SK-N-SH (cell line): ENCODE results near the gene ERO1A. TPM values are rescaled to one million over a fixed set of nuclear protein-coding genes. Genes with fewer than 3 reads are reported as not detected.
A peak's percentile ranks its signal among the peaks of the same experiment; 100 is the strongest.

ENCODE experiments used
- CTCF ChIA-PET: fragments of 300-600, 350-600 bp; formaldehyde crosslinking; extraction: SDS; loops from one replicate; lab custom pipeline; 2021; lab: Yijun Ruan, JAX
- POLR2A ChIA-PET: fragments of 350-600 bp; sonication (Branson Sonifier 250); formaldehyde crosslinking; extraction: SDS; loops from one replicate; lab custom pipeline; 2020; ENCODE audit warnings: antibody characterized with exemption, inconsistent platforms; lab: Yijun Ruan, JAX
- DNase-seq: peaks from one replicate; pipeline ENCODE4 v3.0.0; 2012
- H2AFZ ChIP-seq: fragments of 200-600 bp; sonication (generic); 2 replicates; pipeline ENCODE4 v1.8.1; 2016; ENCODE audit warnings: antibody characterized with exemption, mild to moderate bottlenecking, low read depth
- H3F3A ChIP-seq: fragments of 200-600 bp; sonication (generic); replicated peaks from 2 replicates; pipeline ENCODE3; 2016; ENCODE audit warnings: antibody characterized with exemption, mild to moderate bottlenecking; ENCODE audit not compliant: insufficient read depth
- H3K27ac ChIP-seq, 2 experiments: fragments of 200-500 bp in 1 of 2; fragments of 200-600 bp in 1 of 2; sonication (Bioruptor generic) in 1 of 2; sonication (generic), shearing (Covaris generic) in 1 of 2; 2 replicates each; pipeline versions ENCODE4 v1.5.1 to v1.6.1; 2014 to 2016; ENCODE audit warnings: low read depth in 2 of 2, inconsistent platforms in 1 of 2, low read length in 1 of 2, mild to moderate bottlenecking in 1 of 2, mixed read lengths in 1 of 2
- H3K27me3 ChIP-seq: fragments of 200-600 bp; sonication (generic), shearing (Covaris generic); 2 replicates; pipeline ENCODE4 v1.6.1; 2016; ENCODE audit warnings: mixed run types; ENCODE audit not compliant: insufficient read depth
- H3K36me3 ChIP-seq, 2 experiments: fragments of 200-500 bp in 1 of 2; fragments of 200-600 bp in 1 of 2; sonication (Bioruptor generic) in 1 of 2; sonication (generic) in 1 of 2; replicated peaks in 1 of 2; 2 replicates each; pipeline versions ENCODE3 to v1.5.1; 2014 to 2016; ENCODE audit warnings: low read length in 1 of 2, mild to moderate bottlenecking in 1 of 2; ENCODE audit not compliant: insufficient read depth in 2 of 2, control insufficient read depth in 1 of 2
- H3K4me1 ChIP-seq, 2 experiments: fragments of 200-500 bp in 1 of 2; fragments of 200-600 bp in 1 of 2; sonication (Bioruptor generic) in 1 of 2; sonication (generic), shearing (Covaris generic) in 1 of 2; 2 replicates each; pipeline versions ENCODE4 v1.5.1 to v1.6.1; 2014 to 2016; ENCODE audit warnings: low read depth in 1 of 2, low read length in 1 of 2, mixed run types in 1 of 2; ENCODE audit not compliant: insufficient read depth in 2 of 2, control insufficient read depth in 1 of 2
- H3K4me2 ChIP-seq: fragments of 200-600 bp; sonication (generic), shearing (Covaris generic); 2 replicates; pipeline ENCODE4 v1.6.1; 2017; ENCODE audit warnings: mixed run types
- H3K4me3 ChIP-seq, 2 experiments: fragments of 200-500 bp in 1 of 2; fragments of 200-600 bp in 1 of 2; sonication (Bioruptor generic) in 1 of 2; sonication (generic), shearing (Covaris generic) in 1 of 2; 2 replicates each; pipeline versions ENCODE4 v1.5.1 to v1.8.1; 2014 to 2016; ENCODE audit warnings: low read depth in 2 of 2, inconsistent platforms in 1 of 2, low read length in 1 of 2, mild to moderate bottlenecking in 1 of 2, mixed read lengths in 1 of 2, moderate library complexity in 1 of 2
- H3K79me2 ChIP-seq: fragments of 200-600 bp; sonication (generic); 2 replicates; pipeline ENCODE4 v1.8.1; 2017; ENCODE audit warnings: mild to moderate bottlenecking; ENCODE audit not compliant: insufficient read depth
- H3K9ac ChIP-seq: fragments of 200-600 bp; sonication (generic); 2 replicates; pipeline ENCODE4 v1.6.1; 2017; ENCODE audit warnings: mixed run types
- H3K9me2 ChIP-seq: fragments of 200-600 bp; sonication (generic); 2 replicates; pipeline ENCODE4 v1.6.1; 2017; ENCODE audit warnings: mixed run types
- H3K9me3 ChIP-seq: fragments of 200-600 bp; sonication (generic); 2 replicates; pipeline ENCODE4 v1.6.1; 2017; ENCODE audit warnings: mixed run types, mild to moderate bottlenecking, moderate library complexity
- H4K20me1 ChIP-seq: fragments of 200-600 bp; sonication (generic); 2 replicates; pipeline ENCODE4 v1.6.1; 2017; ENCODE audit warnings: mild to moderate bottlenecking, mixed run types; ENCODE audit not compliant: insufficient read depth
- EP300 ChIP-seq, 2 experiments: IDR thresholded peaks; 2 replicates each; pipeline versions ENCODE4 v1.4.0 to v1.6.1; 2012; ENCODE audit warnings: borderline replicate concordance in 1 of 2, low read depth in 1 of 2, low read length in 1 of 2
- FOSL2 ChIP-seq: IDR thresholded peaks from 2 replicates; pipeline ENCODE4 v1.4.0; 2012; ENCODE audit warnings: low read depth, mild to moderate bottlenecking, moderate library complexity, borderline replicate concordance
- FOXJ3 ChIP-seq: sonication (generic); formaldehyde crosslinking; IDR thresholded peaks from 2 replicates; pipeline ENCODE4 v1.5.1; 2020; ENCODE audit warnings: mild to moderate bottlenecking, missing genetic modification reagents
- FOXM1 ChIP-seq: IDR thresholded peaks from 2 replicates; pipeline ENCODE4 v1.4.0; 2012; ENCODE audit warnings: low read depth, mild to moderate bottlenecking
- GATA2 ChIP-seq: sonication (generic); formaldehyde crosslinking; IDR thresholded peaks from 2 replicates; pipeline ENCODE4 v1.5.0; 2020; ENCODE audit warnings: mild to moderate bottlenecking, missing genetic modification reagents
- MEF2A ChIP-seq: IDR thresholded peaks from 2 replicates; pipeline ENCODE4 v1.4.0; 2012; ENCODE audit warnings: low read depth, borderline replicate concordance
- NFIC ChIP-seq: IDR thresholded peaks from 2 replicates; pipeline ENCODE4 v1.4.0; 2012; ENCODE audit warnings: borderline replicate concordance
- NRF1 ChIP-seq: IDR thresholded peaks from 2 replicates; pipeline ENCODE4 v1.6.1; 2012; ENCODE audit warnings: low read depth, mild to moderate bottlenecking, low read length
- PBX3 ChIP-seq: IDR thresholded peaks from 2 replicates; pipeline ENCODE4; 2012
- POLR2AphosphoS5 ChIP-seq: IDR thresholded peaks from 2 replicates; pipeline ENCODE4 v1.6.1; 2012; ENCODE audit warnings: low read depth, low read length
- RAD21 ChIP-seq: IDR thresholded peaks from 2 replicates; pipeline ENCODE4 v1.6.1; 2012; ENCODE audit warnings: mild to moderate bottlenecking, low read length
- RCOR1 ChIP-seq: fragments of 150-350 bp; IDR thresholded peaks from 2 replicates; pipeline ENCODE4 v1.6.1; 2017; ENCODE audit warnings: antibody characterized with exemption, low read length
- RXRA ChIP-seq: IDR thresholded peaks from 2 replicates; pipeline ENCODE4 v1.4.0; 2012; ENCODE audit warnings: low read depth, mild to moderate bottlenecking, borderline replicate concordance
- SIN3A ChIP-seq: IDR thresholded peaks from 2 replicates; pipeline ENCODE4 v1.6.1; 2012; ENCODE audit warnings: low read depth, mild to moderate bottlenecking, low read length, moderate library complexity, borderline replicate concordance
- TEAD4 ChIP-seq: IDR thresholded peaks from 2 replicates; pipeline ENCODE4 v1.4.0; 2012; ENCODE audit warnings: mild to moderate bottlenecking, borderline replicate concordance; ENCODE audit not compliant: insufficient read depth
- USF1 ChIP-seq: IDR thresholded peaks from 2 replicates; pipeline ENCODE4 v1.4.0; 2012; ENCODE audit warnings: low read depth, borderline replicate concordance
- ZBTB33 ChIP-seq: IDR thresholded peaks from 2 replicates; pipeline ENCODE4 v1.4.0; 2012; ENCODE audit warnings: low read depth, borderline replicate concordance
- WGBS: methylation state at CpG from one replicate; pipeline ENCODE4 v1.1.6; 2017; ENCODE audit warnings: low lambda C conversion rate; 5-methylcytosine and 5-hydroxymethylcytosine counted together
- polyA plus RNA-seq, 3 experiments: library from polyadenylated mRNA; depleted of rRNA; stranded (reverse); fragments of >200 nt; gene quantifications; 2 replicates each; pipeline ENCODE4 v1.2.3, GENCODE V29; 2012
- TF ChIP-seq, protein P1 (sequence below): fragments of 150-350 bp; IDR thresholded peaks from 2 replicates; pipeline ENCODE4 v1.6.1; 2016; ENCODE audit warnings: mild to moderate bottlenecking, low read depth, low read length

ERO1A gene
- polyA plus RNA-seq, 1 of the 3 experiments (the other 2 are of a cell fraction) = 19.3 TPM

GRCh38 chr14:52703225-52703624, 7.9 kb upstream of the ERO1A start:
- Histone ChIP-seq H4K20me1 (peaks cover 6% of the 10 kb centered on the region), H3K79me2 (peaks cover 12% of the 10 kb centered on the region), H2AFZ (no peak overlapping the region), H3K9ac (no peak overlapping the region), H3F3A (peaks cover 7% of the 10 kb centered on the region), H3K27ac (no peak overlapping the region), H3K9me2 (no peaks in the 10 kb centered on the region), H3K4me2 (no peak overlapping the region), H3K4me3 (no peak overlapping the region), H3K36me3 (peaks cover 0 to 4% of the 10 kb centered on the region in 2 experiments), H3K9me3 (no peaks in the 10 kb centered on the region), H3K27me3 (no peaks in the 10 kb centered on the region), H3K4me1 (peaks cover 5 to 11% of the 10 kb centered on the region in 2 experiments; a peak in 3 of 4 replicates)
- ChIA-PET POLR2A (no interaction called here), CTCF (no interaction called here)
- DNase-seq = no peak
- WGBS = 69% methylated on average over 3 of the region's 3 CpGs
- TF ChIP-seq MEF2A (no peak), NFIC (0 out of 2 replicates have a peak, but pooled peaks have one; percentile 15)

GRCh38 chr14:52701223-52701622, 5.9 kb upstream of the ERO1A start:
- H3K4me2 ChIP-seq = no peak overlapping the region
- H3K36me3 ChIP-seq = no peaks in the 10 kb centered on the region
- no peak overlapping the region for H3K4me3 ChIP-seq
- no peaks in the 10 kb centered on the region for H4K20me1 ChIP-seq
- H3K9ac ChIP-seq = no peak overlapping the region
- H3F3A ChIP-seq = peaks cover 13% of the 10 kb centered on the region
- 77% methylated on average over 3 of the region's 3 CpGs for WGBS
- no peaks in the 10 kb centered on the region for H3K27me3 ChIP-seq
- CTCF ChIA-PET = no interaction called here
- H3K4me1 ChIP-seq = peaks cover 0 to 8% of the 10 kb centered on the region in 2 experiments; a peak in 1 of 4 replicates
- H3K9me2 ChIP-seq = no peaks in the 10 kb centered on the region
- no peak overlapping the region for H3K27ac ChIP-seq
- DNase-seq = no peak
- H3K9me3 ChIP-seq = no peaks in the 10 kb centered on the region
- POLR2A ChIA-PET = no interaction called here
- H2AFZ ChIP-seq = peak overlapping the region; percentile 53; the same call in 1 of the 2 replicates
- TF ChIP-seq, protein P1, sequence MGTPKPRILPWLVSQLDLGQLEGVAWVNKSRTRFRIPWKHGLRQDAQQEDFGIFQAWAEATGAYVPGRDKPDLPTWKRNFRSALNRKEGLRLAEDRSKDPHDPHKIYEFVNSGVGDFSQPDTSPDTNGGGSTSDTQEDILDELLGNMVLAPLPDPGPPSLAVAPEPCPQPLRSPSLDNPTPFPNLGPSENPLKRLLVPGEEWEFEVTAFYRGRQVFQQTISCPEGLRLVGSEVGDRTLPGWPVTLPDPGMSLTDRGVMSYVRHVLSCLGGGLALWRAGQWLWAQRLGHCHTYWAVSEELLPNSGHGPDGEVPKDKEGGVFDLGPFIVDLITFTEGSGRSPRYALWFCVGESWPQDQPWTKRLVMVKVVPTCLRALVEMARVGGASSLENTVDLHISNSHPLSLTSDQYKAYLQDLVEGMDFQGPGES = no peak
- TF ChIP-seq PBX3 = no peak
- no peak for TF ChIP-seq ZBTB33
- no peak for TF ChIP-seq RCOR1
- no peak for TF ChIP-seq GATA2
- TF ChIP-seq NRF1 = no peak
- TF ChIP-seq RAD21 = no peak
- no peak for TF ChIP-seq NFIC
- no peak for TF ChIP-seq RXRA
- no peak for TF ChIP-seq POLR2AphosphoS5
- TF ChIP-seq FOXM1 = no peak
- no peak for TF ChIP-seq EP300 (IDR thresholded peaks at IDR 0.05; ENCODE audit: borderline replicate concordance in 1 of 2, low read depth in 1 of 2, low read length in 1 of 2)
- TF ChIP-seq FOSL2 = no peak
- TF ChIP-seq USF1 = no peak
- no peak for TF ChIP-seq FOXJ3 (CRISPR knock-in tag)
- TF ChIP-seq SIN3A = no peak
- TF ChIP-seq TEAD4 = no peak
- H3K79me2 ChIP-seq = no peaks in the 10 kb centered on the region
